ENCODE results near the gene KCNE3.

GRCh38 chr11:74471037-74471436 lies 3.7 kb upstream of the KCNE3 start:
- TF ChIP-seq, protein P1, sequence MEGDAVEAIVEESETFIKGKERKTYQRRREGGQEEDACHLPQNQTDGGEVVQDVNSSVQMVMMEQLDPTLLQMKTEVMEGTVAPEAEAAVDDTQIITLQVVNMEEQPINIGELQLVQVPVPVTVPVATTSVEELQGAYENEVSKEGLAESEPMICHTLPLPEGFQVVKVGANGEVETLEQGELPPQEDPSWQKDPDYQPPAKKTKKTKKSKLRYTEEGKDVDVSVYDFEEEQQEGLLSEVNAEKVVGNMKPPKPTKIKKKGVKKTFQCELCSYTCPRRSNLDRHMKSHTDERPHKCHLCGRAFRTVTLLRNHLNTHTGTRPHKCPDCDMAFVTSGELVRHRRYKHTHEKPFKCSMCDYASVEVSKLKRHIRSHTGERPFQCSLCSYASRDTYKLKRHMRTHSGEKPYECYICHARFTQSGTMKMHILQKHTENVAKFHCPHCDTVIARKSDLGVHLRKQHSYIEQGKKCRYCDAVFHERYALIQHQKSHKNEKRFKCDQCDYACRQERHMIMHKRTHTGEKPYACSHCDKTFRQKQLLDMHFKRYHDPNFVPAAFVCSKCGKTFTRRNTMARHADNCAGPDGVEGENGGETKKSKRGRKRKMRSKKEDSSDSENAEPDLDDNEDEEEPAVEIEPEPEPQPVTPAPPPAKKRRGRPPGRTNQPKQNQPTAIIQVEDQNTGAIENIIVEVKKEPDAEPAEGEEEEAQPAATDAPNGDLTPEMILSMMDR (IDR thresholded peaks at IDR 0.05; ENCODE audit: insufficient read depth, low read length): no peak
- no peak for TF ChIP-seq POLR2AphosphoS5 (IDR thresholded peaks at IDR 0.05; ENCODE audit: low read depth)
- TF ChIP-seq, protein P2, sequence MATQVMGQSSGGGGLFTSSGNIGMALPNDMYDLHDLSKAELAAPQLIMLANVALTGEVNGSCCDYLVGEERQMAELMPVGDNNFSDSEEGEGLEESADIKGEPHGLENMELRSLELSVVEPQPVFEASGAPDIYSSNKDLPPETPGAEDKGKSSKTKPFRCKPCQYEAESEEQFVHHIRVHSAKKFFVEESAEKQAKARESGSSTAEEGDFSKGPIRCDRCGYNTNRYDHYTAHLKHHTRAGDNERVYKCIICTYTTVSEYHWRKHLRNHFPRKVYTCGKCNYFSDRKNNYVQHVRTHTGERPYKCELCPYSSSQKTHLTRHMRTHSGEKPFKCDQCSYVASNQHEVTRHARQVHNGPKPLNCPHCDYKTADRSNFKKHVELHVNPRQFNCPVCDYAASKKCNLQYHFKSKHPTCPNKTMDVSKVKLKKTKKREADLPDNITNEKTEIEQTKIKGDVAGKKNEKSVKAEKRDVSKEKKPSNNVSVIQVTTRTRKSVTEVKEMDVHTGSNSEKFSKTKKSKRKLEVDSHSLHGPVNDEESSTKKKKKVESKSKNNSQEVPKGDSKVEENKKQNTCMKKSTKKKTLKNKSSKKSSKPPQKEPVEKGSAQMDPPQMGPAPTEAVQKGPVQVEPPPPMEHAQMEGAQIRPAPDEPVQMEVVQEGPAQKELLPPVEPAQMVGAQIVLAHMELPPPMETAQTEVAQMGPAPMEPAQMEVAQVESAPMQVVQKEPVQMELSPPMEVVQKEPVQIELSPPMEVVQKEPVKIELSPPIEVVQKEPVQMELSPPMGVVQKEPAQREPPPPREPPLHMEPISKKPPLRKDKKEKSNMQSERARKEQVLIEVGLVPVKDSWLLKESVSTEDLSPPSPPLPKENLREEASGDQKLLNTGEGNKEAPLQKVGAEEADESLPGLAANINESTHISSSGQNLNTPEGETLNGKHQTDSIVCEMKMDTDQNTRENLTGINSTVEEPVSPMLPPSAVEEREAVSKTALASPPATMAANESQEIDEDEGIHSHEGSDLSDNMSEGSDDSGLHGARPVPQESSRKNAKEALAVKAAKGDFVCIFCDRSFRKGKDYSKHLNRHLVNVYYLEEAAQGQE (IDR thresholded peaks at IDR 0.05; ENCODE audit: insufficient replicate concordance, low read depth): no peak
